Endothelial cell of umbilical vein (primary cell): ENCODE results near the gene IQCB1. TPM values are rescaled to one million over a fixed set of nuclear protein-coding genes. Genes with fewer than 3 reads are reported as not detected.

Experiments used
- BruUV-seq: library from RNA; stranded (reverse); fragments of 400-500 nt; replicated peaks from 2 replicates; lab custom pipeline; 2021; lab: Mats Ljungman, UMichigan
- CTCF ChIA-PET: fragments of 300-600, 350-600 bp; sonication (Branson Sonifier 250); formaldehyde crosslinking; loops from one replicate; lab custom pipeline; 2021; ENCODE audit warnings: antibody characterized with exemption, inconsistent platforms; lab: Charles Lee
- POLR2A ChIA-PET: fragments of 300-600, 350-600 bp; sonication (Branson Sonifier 250); formaldehyde crosslinking; loops from one replicate; lab custom pipeline; 2021; ENCODE audit warnings: antibody characterized with exemption, inconsistent platforms; lab: Charles Lee
- DNase-seq: peaks from one replicate; pipeline ENCODE4 v3.0.0-alpha.2; 2011; ENCODE audit warnings: low read depth, low spot score
- FAIRE-seq: peaks from 2 replicates; lab custom pipeline; 2011; peaks lifted over from hg19 to GRCh38; lab: Jason Lieb, UNC
- H2AFZ ChIP-seq: 2 replicates; pipeline ENCODE4 v1.6.0; 2012; ENCODE audit warnings: low read depth, low read length, control low read depth, inconsistent platforms
- H3K27ac ChIP-seq: 2 replicates; pipeline ENCODE4 v1.5.1; 2011; ENCODE audit warnings: low read depth, mild to moderate bottlenecking, control low read depth, low read length, moderate library complexity; ENCODE audit not compliant: insufficient read depth
- H3K27me3 ChIP-seq, 2 experiments: 2 replicates each; pipeline versions ENCODE4 v1.6.0 to v1.6.1; 2011; ENCODE audit warnings: low read length in 2 of 2, mixed read lengths in 1 of 2; ENCODE audit not compliant: control insufficient read depth in 2 of 2, insufficient read depth in 2 of 2
- H3K36me3 ChIP-seq, 2 experiments: 2 replicates in 1 of 2; 3 replicates in 1 of 2; pipeline ENCODE4 v1.5.1; 2011; ENCODE audit warnings: low read length in 2 of 2, mild to moderate bottlenecking in 1 of 2, moderate library complexity in 1 of 2; ENCODE audit not compliant: control insufficient read depth in 2 of 2, insufficient read depth in 2 of 2; ENCODE audit errors: extremely low read depth in 1 of 2
- H3K4me1 ChIP-seq: 3 replicates; pipeline ENCODE4 v1.5.1; 2011; ENCODE audit warnings: mild to moderate bottlenecking, low read length; ENCODE audit not compliant: control insufficient read depth, insufficient read depth; ENCODE audit errors: extremely low read depth
- H3K4me2 ChIP-seq: 2 replicates; pipeline ENCODE4 v1.6.1; 2011; ENCODE audit warnings: low read length, control low read depth, mixed read lengths; ENCODE audit not compliant: insufficient read depth
- H3K4me3 ChIP-seq, 3 experiments: fragments of 200-600 bp in 1 of 3; sonication (generic), shearing (Covaris generic) in 1 of 3; replicated peaks in 1 of 3; 2 replicates each; pipeline ENCODE4 v1.5.1; 2011 to 2016; ENCODE audit warnings: control low read depth in 3 of 3, low read length in 3 of 3, mild to moderate bottlenecking in 2 of 3, inconsistent platforms in 1 of 3, low read depth in 1 of 3, moderate library complexity in 1 of 3; ENCODE audit not compliant: insufficient read depth in 1 of 3
- H3K79me2 ChIP-seq: 2 replicates; pipeline ENCODE4 v1.6.0; 2012; ENCODE audit warnings: low read length, inconsistent platforms; ENCODE audit not compliant: control insufficient read depth, insufficient read depth
- H3K9ac ChIP-seq: replicated peaks from 2 replicates; pipeline ENCODE3; 2011; ENCODE audit warnings: low read length, control low read depth; ENCODE audit not compliant: insufficient read depth; ENCODE audit errors: extremely low read depth
- H3K9me1 ChIP-seq: replicated peaks from 3 replicates; pipeline ENCODE4 v1.6.0; 2011; ENCODE audit warnings: mild to moderate bottlenecking, low read length; ENCODE audit not compliant: control insufficient read depth, insufficient read depth; ENCODE audit errors: extremely low read depth
- H3K9me3 ChIP-seq: replicated peaks from 2 replicates; pipeline ENCODE4 v1.5.1; 2012; ENCODE audit warnings: low read length, inconsistent platforms; ENCODE audit not compliant: control insufficient read depth, insufficient read depth
- H4K20me1 ChIP-seq: replicated peaks from 2 replicates; pipeline ENCODE3; 2011; ENCODE audit warnings: mild to moderate bottlenecking, low read length; ENCODE audit not compliant: control insufficient read depth, insufficient read depth; ENCODE audit errors: extremely low read depth
- CTCF ChIP-seq, 2 donors: IDR thresholded peaks; 1 replicate in 1 of 2; 2 replicates in 1 of 2; pipeline ENCODE4 v1.5.1; 2011; ENCODE audit warnings: low read length in 2 of 2, mild to moderate bottlenecking in 2 of 2, moderate library complexity in 2 of 2, control low read depth in 1 of 2, inconsistent platforms in 1 of 2, low read depth in 1 of 2; ENCODE audit not compliant: insufficient read depth in 1 of 2; ENCODE audit errors: extremely low read depth in 1 of 2
- EZH2 ChIP-seq: IDR thresholded peaks from 2 replicates; pipeline ENCODE4 v1.6.1; 2012; ENCODE audit warnings: borderline replicate concordance, low read depth, mild to moderate bottlenecking, moderate library complexity, low read length, inconsistent platforms; ENCODE audit not compliant: severe bottlenecking
- FOS ChIP-seq: IDR thresholded peaks from 2 replicates; pipeline ENCODE4 v1.6.1; 2011; ENCODE audit warnings: mild to moderate bottlenecking, low read length, moderate library complexity, borderline replicate concordance; ENCODE audit not compliant: insufficient read depth
- GATA2 ChIP-seq: IDR thresholded peaks from 2 replicates; pipeline ENCODE4 v1.7.0; 2011; ENCODE audit warnings: low read depth, mild to moderate bottlenecking, moderate library complexity, mixed read lengths, low read length; ENCODE audit not compliant: insufficient read length, insufficient read depth
- JUN ChIP-seq: IDR thresholded peaks from 2 replicates; pipeline ENCODE4 v1.6.1; 2011; ENCODE audit warnings: borderline replicate concordance, low read depth; ENCODE audit not compliant: insufficient read length, insufficient read depth
- MYC ChIP-seq: IDR thresholded peaks from one replicate; pipeline ENCODE4 v1.6.1; 2011; ENCODE audit warnings: mild to moderate bottlenecking, low read depth, low read length
- POLR2A ChIP-seq: IDR thresholded peaks from 2 replicates; pipeline ENCODE4 v1.6.1; 2012; ENCODE audit warnings: low read depth, mild to moderate bottlenecking, control low read depth, low read length
- POLR2AphosphoS5 ChIP-seq: IDR thresholded peaks from 2 replicates; pipeline ENCODE4 v1.6.1; 2012; ENCODE audit warnings: low read depth, mild to moderate bottlenecking, control low read depth, low read length, moderate library complexity; ENCODE audit not compliant: insufficient read depth
- dilution Hi-C: fragments of 300-500 bp; cut with MboI; formaldehyde crosslinking; loops from one replicate; pipeline ENCODE4 v1.15.0; 2019; ENCODE audit warnings: low sequenced_read_pairs; ENCODE audit not compliant: extremely low pct_ligation_motif_present
- intact Hi-C: fragments of 100-400 bp; cut with micrococcal nuclease; formaldehyde crosslinking; loops from one replicate; pipeline ENCODE4 v1.10.0; 2022
- polyA plus RNA-seq, 4 experiments: library from polyadenylated mRNA; depleted of rRNA in 3 of 4; stranded (reverse) in 3 of 4; unstranded in 1 of 4; fragments of >200 nt; gene quantifications; 2 replicates each; pipeline versions ENCODE4 v1.2.1 to v1.2.3, GENCODE V29; 2011 to 2012; ENCODE audit warnings: missing spikeins in 1 of 4
- total RNA-seq: library from RNA; stranded (reverse); gene quantifications from 2 replicates; pipeline ENCODE4 v1.2.3, GENCODE V29; 2021
- TF ChIP-seq, protein P1 (sequence below): IDR thresholded peaks from 2 replicates; pipeline ENCODE4 v1.6.1; 2011; ENCODE audit not compliant: insufficient read depth, insufficient read length

The IQCB1 gene
- total and polyA plus RNA-seq, 2 donors (not counting 3 experiments of a cell fraction or from before 2014, with no cell fraction given), result 9.9 to 22.0 TPM

DNA sequence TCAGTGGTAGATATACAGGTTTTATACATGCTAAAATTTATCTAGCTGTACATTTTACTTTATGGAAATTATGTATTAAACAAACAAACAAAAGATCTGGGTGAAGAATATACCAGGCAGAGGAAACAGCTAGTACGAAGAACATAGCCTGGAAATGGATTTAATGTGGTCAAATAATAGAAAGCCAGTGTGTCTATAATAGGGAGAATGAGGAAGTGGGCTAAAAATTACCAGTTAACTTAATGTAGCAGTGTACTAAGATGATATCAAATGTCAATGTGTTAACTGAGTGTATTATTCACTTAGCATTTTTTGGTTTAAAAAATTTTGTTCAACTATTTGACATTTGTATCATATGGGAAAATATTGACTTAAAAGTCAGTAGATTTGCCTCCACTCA, 36.6 kb upstream of the IQCB1 start:
- TF ChIP-seq JUN (no peak), CTCF (IDR thresholded peaks at IDR 0.05; ENCODE audit: extremely low read depth in 1 of 2, insufficient read depth in 1 of 2, low read depth in 1 of 2, low read length in 2 of 2) (no peak), FOS (no peak), GATA2 (no peak), POLR2A (no peak)
- Histone ChIP-seq H3K79me2 (no peaks in the 10 kb centered on the region), H3K27ac (no peak overlapping the region), H2AFZ (no peak overlapping the region), H3K9me3 (no peaks in the 10 kb centered on the region), H3K4me1 (no peaks in the 10 kb centered on the region), H3K27me3 (no peaks in the 10 kb centered on the region), H3K9me1 (no peaks in the 10 kb centered on the region), H3K4me2 (no peak overlapping the region), H3K9ac (no peak overlapping the region), H4K20me1 (no peaks in the 10 kb centered on the region), H3K36me3 (no peaks in the 10 kb centered on the region), H3K4me3 (no peak overlapping the region)
- intact Hi-C loops (no loop called here), dilution Hi-C loops (no loop called here)
- ChIA-PET POLR2A (no interaction called here), CTCF (no interaction called here)
- BruUV-seq, result no TSS peak
- DNase-seq (no peak), FAIRE-seq (no peak)

DNA sequence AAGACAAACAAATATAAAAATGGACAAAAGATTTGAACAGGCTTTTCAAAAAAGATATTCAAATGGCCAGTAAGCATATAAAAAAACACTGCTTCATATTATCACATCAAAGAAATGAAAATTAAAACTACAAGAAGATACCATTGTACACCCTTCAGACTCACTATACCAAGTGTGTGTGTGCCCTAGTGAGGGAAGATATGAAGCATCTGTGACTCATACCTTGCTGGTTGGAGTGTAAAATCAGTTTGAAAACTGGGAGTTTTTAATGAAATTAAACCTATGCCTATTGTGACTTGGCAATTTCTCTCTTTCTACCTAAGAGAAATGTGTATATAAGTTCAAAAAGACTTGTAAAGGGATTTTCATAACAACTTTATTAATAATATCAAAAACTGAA, 35.9 kb upstream of the IQCB1 start:
- H3K79me2 ChIP-seq, result no peaks in the 10 kb centered on the region
- H2AFZ ChIP-seq, result no peak overlapping the region
- DNase-seq (no peak), FAIRE-seq (no peak)
- dilution Hi-C loops, result no loop called here
- BruUV-seq, result no TSS peak
- intact Hi-C loops, result no loop called here
- H3K9me3 ChIP-seq, result no peaks in the 10 kb centered on the region
- H3K4me3 ChIP-seq, result no peak overlapping the region
- H3K4me2 ChIP-seq, result no peak overlapping the region
- H3K4me1 ChIP-seq, result no peaks in the 10 kb centered on the region
- no peaks in the 10 kb centered on the region for H3K9me1 ChIP-seq
- TF ChIP-seq POLR2AphosphoS5 (no peak), FOS (no peak), GATA2 (no peak), CTCF (IDR thresholded peaks at IDR 0.05; ENCODE audit: extremely low read depth in 1 of 2, insufficient read depth in 1 of 2, low read depth in 1 of 2, low read length in 2 of 2) (no peak), JUN (no peak), POLR2A (no peak), EZH2 (no peak), MYC (no peak)
- TF ChIP-seq, protein P1, sequence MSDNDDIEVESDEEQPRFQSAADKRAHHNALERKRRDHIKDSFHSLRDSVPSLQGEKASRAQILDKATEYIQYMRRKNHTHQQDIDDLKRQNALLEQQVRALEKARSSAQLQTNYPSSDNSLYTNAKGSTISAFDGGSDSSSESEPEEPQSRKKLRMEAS, result no peak
- no peaks in the 10 kb centered on the region for H4K20me1 ChIP-seq
- no peak overlapping the region for H3K9ac ChIP-seq
- H3K27me3 ChIP-seq, result no peaks in the 10 kb centered on the region
- no peak overlapping the region for H3K27ac ChIP-seq
- ChIA-PET CTCF (interaction anchor here (1.4 kb wide), 1 partner anchor 9 kb away, joined by 3 read pairs; no protein-coding TSS in a partner anchor), POLR2A (no interaction called here)
- no peaks in the 10 kb centered on the region for H3K36me3 ChIP-seq
